Keratinocyte (primary cell): Measurements from ENCODE around the gene IRF4. TPM values are rescaled to one million over a fixed set of nuclear protein-coding genes. Genes with fewer than 3 reads are reported as not detected.

Experiments
- DNase-seq: peaks from one replicate; pipeline ENCODE4 v3.0.0-alpha.2; 2011; ENCODE audit warnings: low read depth, missing footprints, low spot score
- FAIRE-seq: peaks from 2 replicates; lab custom pipeline; 2011; peaks lifted over from hg19 to GRCh38; lab: Jason Lieb, UNC
- H2AFZ ChIP-seq: 2 replicates; pipeline ENCODE4 v1.6.0; 2012; ENCODE audit warnings: low read length, control low read depth, inconsistent platforms; ENCODE audit not compliant: control insufficient read depth
- H3K27ac ChIP-seq: 2 replicates; pipeline ENCODE4 v1.5.1; 2011; ENCODE audit warnings: low read length; ENCODE audit not compliant: control insufficient read depth, insufficient read depth
- H3K27me3 ChIP-seq: 3 replicates; pipeline ENCODE4 v1.6.0; 2011; ENCODE audit warnings: low read length; ENCODE audit not compliant: control insufficient read depth, insufficient read depth; ENCODE audit errors: extremely low read depth
- H3K36me3 ChIP-seq, 2 experiments: 2 replicates in 1 of 2; 3 replicates in 1 of 2; pipeline ENCODE4 v1.5.1; 2011; ENCODE audit warnings: low read length in 2 of 2, mild to moderate bottlenecking in 1 of 2; ENCODE audit not compliant: control insufficient read depth in 2 of 2, insufficient read depth in 2 of 2; ENCODE audit errors: extremely low read depth in 1 of 2
- H3K4me1 ChIP-seq: 3 replicates; pipeline ENCODE4 v1.5.1; 2011; ENCODE audit warnings: low read length; ENCODE audit not compliant: control insufficient read depth, insufficient read depth; ENCODE audit errors: extremely low read depth
- H3K4me2 ChIP-seq: 3 replicates; pipeline ENCODE4 v1.6.0; 2011; ENCODE audit warnings: low read depth, low read length; ENCODE audit not compliant: control insufficient read depth, insufficient read depth; ENCODE audit errors: extremely low read depth
- H3K4me3 ChIP-seq, 3 experiments: fragments of 200-600 bp in 1 of 3; sonication (generic) in 1 of 3; 2 replicates in 2 of 3; 3 replicates in 1 of 3; pipeline ENCODE4 v1.5.1; 2011 to 2016; ENCODE audit warnings: low read length in 3 of 3, mild to moderate bottlenecking in 3 of 3, control low read depth in 2 of 3, inconsistent platforms in 1 of 3, low read depth in 1 of 3, mixed read lengths in 1 of 3, mixed run types in 1 of 3, moderate library complexity in 1 of 3; ENCODE audit not compliant: control insufficient read depth in 2 of 3, insufficient read depth in 2 of 3; ENCODE audit errors: extremely low read depth in 1 of 3
- H3K79me2 ChIP-seq: 2 replicates; pipeline ENCODE4 v1.6.0; 2012; ENCODE audit warnings: low read length; ENCODE audit not compliant: control insufficient read depth, insufficient read depth
- H3K9ac ChIP-seq: 3 replicates; pipeline ENCODE4 v1.6.0; 2011; ENCODE audit warnings: low read length; ENCODE audit not compliant: control insufficient read depth, insufficient read depth; ENCODE audit errors: extremely low read depth
- H3K9me1 ChIP-seq: 3 replicates; pipeline ENCODE4 v1.6.0; 2011; ENCODE audit warnings: low read length; ENCODE audit not compliant: control insufficient read depth, insufficient read depth; ENCODE audit errors: extremely low read depth
- H3K9me3 ChIP-seq: 2 replicates; pipeline ENCODE4 v1.5.1; 2012; ENCODE audit warnings: low read depth, low read length; ENCODE audit not compliant: control insufficient read depth
- H4K20me1 ChIP-seq: 3 replicates; pipeline ENCODE4 v1.6.0; 2011; ENCODE audit warnings: low read length; ENCODE audit not compliant: control insufficient read depth, insufficient read depth; ENCODE audit errors: extremely low read depth
- CTCF ChIP-seq, 3 experiments: IDR thresholded peaks in 1 of 3; conservative IDR thresholded peaks in 1 of 3; optimal IDR thresholded peaks in 1 of 3; 2 replicates in 2 of 3; 3 replicates in 1 of 3; pipeline versions ENCODE3 to v1.5.1; 2011; ENCODE audit warnings: low read length in 3 of 3, mild to moderate bottlenecking in 3 of 3, moderate library complexity in 2 of 3, control low read depth in 1 of 3, inconsistent platforms in 1 of 3; ENCODE audit not compliant: insufficient read depth in 2 of 3; ENCODE audit errors: extremely low read depth in 1 of 3
- EZH2 ChIP-seq: IDR thresholded peaks from one replicate; pipeline ENCODE4 v1.6.1; 2012; ENCODE audit warnings: inconsistent platforms, mild to moderate bottlenecking, low read length, moderate library complexity
- dilution Hi-C: fragments of 300-500 bp; cut with MboI; formaldehyde crosslinking; loops from one replicate; pipeline ENCODE4 v1.7.0; 2020; ENCODE audit warnings: low sequenced_read_pairs; ENCODE audit not compliant: extremely low pct_ligation_motif_present
- polyA plus RNA-seq, 5 experiments: library from polyadenylated mRNA; depleted of rRNA in 3 of 5; stranded (reverse) in 3 of 5; stranded (forward) in 1 of 5; unstranded in 1 of 5; fragments of >200 nt; gene quantifications; 1 replicate in 1 of 5; 2 replicates in 3 of 5; 3 replicates in 1 of 5; pipeline versions ENCODE4 v1.2.1 to v1.2.3, GENCODE V29; 2011 to 2012; ENCODE audit warnings: missing spikeins in 2 of 5, low read depth in 1 of 5, low replicate concordance in 1 of 5

Gene IRF4
- polyA plus RNA-seq, 1 donor (not counting 4 experiments of a cell fraction or from before 2014, with no cell fraction given): 0.12 TPM

DNA sequence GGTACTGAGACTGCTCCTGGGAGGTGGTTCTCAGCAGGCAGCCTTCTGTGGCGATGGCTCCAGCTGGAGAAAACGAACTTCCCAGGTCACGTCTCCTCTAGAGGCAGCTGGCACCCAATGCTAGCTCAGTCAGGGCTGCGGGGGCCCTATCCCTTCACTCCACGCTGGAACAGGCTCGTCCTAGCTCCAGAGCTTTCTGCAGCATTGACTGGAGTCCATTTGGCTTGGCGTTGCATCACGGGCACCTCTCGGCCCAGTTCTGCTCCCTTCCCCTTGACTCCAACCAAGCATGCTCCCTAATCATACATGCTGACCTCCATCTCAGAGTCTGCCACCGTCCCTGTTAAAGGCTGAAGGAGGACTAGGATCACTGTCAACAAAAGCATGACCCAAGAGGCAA lies 5.9 kb upstream of the IRF4 start:
- no peak overlapping the region for H2AFZ ChIP-seq
- no peaks in the 10 kb centered on the region for H3K79me2 ChIP-seq
- H3K4me3 ChIP-seq: no peak overlapping the region
- H3K27me3 ChIP-seq: peaks cover 44% of the 10 kb centered on the region
- H3K9me1 ChIP-seq: no peaks in the 10 kb centered on the region
- H3K36me3 ChIP-seq: no peaks in the 10 kb centered on the region
- H3K4me1 ChIP-seq: no peaks in the 10 kb centered on the region
- no peak overlapping the region for H3K4me2 ChIP-seq
- DNase-seq: no peak
- dilution Hi-C loops: no loop called here
- H4K20me1 ChIP-seq: no peaks in the 10 kb centered on the region
- H3K9ac ChIP-seq: no peak overlapping the region
- H3K9me3 ChIP-seq: no peaks in the 10 kb centered on the region
- no peak for FAIRE-seq
- TF ChIP-seq CTCF (optimal IDR thresholded peaks at IDR 0.05 in 1 of 3, IDR thresholded peaks at IDR 0.05 in 1 of 3, conservative IDR thresholded peaks at IDR 0.05 in 1 of 3; ENCODE audit: extremely low read depth in 1 of 3, insufficient read depth in 2 of 3, low read length in 3 of 3) (no peak), EZH2 (no peak)
- H3K27ac ChIP-seq: no peak overlapping the region

GRCh38 chr6:386688-387266 lies 4.8 kb upstream of the IRF4 start:
- no peak for DNase-seq
- Histone ChIP-seq H3K9ac (no peak overlapping the region), H3K9me3 (no peaks in the 10 kb centered on the region), H3K9me1 (no peaks in the 10 kb centered on the region), H2AFZ (no peak overlapping the region), H4K20me1 (no peaks in the 10 kb centered on the region), H3K36me3 (no peaks in the 10 kb centered on the region), H3K4me1 (peaks cover 6% of the 10 kb centered on the region), H3K79me2 (no peaks in the 10 kb centered on the region), H3K4me2 (no peak overlapping the region), H3K4me3 (no peak overlapping the region), H3K27me3 (peaks cover 50% of the 10 kb centered on the region), H3K27ac (no peak overlapping the region)
- no peak for FAIRE-seq
- no peak for TF ChIP-seq CTCF (optimal IDR thresholded peaks at IDR 0.05 in 1 of 3, IDR thresholded peaks at IDR 0.05 in 1 of 3, conservative IDR thresholded peaks at IDR 0.05 in 1 of 3; ENCODE audit: extremely low read depth in 1 of 3, insufficient read depth in 2 of 3, low read length in 3 of 3)
- TF ChIP-seq EZH2: no peak
- dilution Hi-C loops: no loop called here
